SIG-M5 (cell line): ENCODE results near the gene SLX4IP.

ENCODE experiments used
- DNase-seq: peaks from one replicate; lab custom pipeline; 2025; lab: John Stamatoyannopoulos, UW

The SLX4IP gene

GRCh38 chr20:10497283-10497682 is 62.2 kb downstream of the SLX4IP start:
- DNase-seq: no peak

GRCh38 chr20:10497791-10498190 is 62.7 kb downstream of the SLX4IP start:
- no peak for DNase-seq

- DNase-seq: no peak
Measured at GRCh38 chr20:10498200-10498599, 63.1 kb downstream of the SLX4IP start.

- peak; percentile 67 for DNase-seq
Measured at GRCh38 chr20:10501402-10501801, 66.3 kb downstream of the SLX4IP start.

DNA sequence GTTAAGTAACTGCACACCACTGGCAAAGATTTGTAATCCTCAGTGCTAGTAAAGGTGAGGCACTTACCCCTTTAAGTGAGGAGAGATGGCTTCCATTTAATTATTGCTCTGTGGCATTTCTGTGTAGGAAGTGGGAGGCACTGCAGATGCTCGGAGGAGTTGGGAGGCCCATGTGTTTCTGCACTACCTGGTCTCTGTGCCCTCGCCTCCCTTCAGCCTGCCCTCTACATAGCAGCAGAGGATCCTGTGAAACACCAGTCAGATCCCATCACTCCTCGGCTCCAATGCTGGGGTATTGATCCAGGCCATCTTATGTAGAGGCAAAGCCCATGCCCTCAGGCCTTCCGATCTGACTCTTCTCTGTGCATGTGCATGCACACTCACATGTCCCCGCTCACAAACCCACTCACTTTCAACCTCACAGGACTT is 67.0 kb downstream of the SLX4IP start:
- DNase-seq: no peak

GRCh38 chr20:10504608-10504993 is 69.5 kb downstream of the SLX4IP start:
- DNase-seq: no peak

DNA sequence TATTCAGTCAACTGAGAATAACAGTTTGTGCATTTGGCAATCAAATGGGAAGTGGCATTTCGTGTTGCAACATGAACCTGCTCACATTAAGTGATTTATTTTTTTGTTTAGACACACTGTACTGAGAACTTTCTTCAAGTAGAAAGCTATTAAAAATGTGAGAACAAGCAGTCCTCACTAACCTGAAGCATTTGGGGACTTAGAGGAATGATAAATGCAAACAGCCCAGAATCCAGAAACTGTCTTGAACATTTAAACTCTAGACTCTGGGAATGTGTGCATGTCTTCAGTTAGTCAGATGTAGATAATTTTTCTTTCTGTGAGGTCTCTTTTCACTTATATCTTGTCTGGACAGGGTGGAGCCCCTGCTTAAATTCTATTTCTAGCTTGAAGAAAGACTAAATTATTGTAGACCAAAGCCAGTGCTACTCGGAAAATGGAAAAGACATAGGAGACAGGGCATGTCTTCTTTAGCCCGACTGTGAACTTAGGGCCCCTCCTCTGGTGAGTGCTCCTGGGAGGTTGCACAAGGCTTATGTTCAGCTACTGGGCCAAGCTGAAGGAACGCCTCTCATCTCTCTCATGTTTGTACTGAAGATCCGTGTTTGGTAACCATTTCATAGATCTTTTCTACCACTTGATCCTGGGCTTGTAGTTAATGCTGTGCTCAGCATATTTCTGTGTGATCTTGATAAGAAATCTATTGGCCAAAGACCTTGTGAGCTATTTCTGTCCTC is 70.1 kb downstream of the SLX4IP start:
- peak; percentile 75 for DNase-seq

DNA sequence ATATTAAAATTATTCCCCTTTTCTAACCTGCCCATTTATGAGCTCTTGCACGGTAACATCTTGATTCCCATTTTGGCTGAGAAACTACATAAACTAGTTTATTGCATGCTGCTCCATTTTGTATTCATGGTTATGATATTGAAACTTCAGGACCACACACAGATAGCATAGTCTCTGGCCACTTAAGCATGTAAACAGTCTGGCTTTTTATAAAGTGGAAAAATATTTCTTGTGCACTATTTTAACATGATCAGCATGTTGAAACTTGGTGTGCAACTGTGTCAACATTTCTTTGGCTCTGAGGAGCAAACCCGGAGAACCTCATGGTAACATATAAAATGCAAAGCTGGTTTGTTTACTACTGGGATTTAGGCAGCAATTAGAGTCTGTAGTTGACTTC is 70.7 kb downstream of the SLX4IP start:
- DNase-seq: no peak

DNA sequence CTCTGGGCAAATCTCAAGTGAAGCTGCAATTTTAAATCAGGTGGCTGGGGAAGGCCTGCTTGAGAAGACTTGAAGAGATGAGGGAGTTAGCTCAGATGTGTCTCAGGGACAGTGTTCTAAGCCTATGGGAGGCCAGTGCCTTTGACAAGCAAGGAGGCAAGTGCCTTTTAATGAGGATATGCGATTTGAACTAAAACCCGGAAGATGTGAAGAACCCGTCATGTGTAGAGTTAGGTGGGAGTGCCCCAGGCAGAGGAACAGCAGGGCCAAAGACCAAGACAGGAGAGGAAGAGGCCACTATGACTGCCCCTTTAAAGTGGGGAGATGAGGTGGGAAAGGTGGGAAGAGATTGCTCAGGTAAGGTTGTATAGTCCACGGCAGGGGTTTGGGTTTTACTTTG is 71.9 kb downstream of the SLX4IP start:
- no peak for DNase-seq

- DNase-seq: no peak
Measured at GRCh38 chr20:10508060-10508459, 73.0 kb downstream of the SLX4IP start.

DNA sequence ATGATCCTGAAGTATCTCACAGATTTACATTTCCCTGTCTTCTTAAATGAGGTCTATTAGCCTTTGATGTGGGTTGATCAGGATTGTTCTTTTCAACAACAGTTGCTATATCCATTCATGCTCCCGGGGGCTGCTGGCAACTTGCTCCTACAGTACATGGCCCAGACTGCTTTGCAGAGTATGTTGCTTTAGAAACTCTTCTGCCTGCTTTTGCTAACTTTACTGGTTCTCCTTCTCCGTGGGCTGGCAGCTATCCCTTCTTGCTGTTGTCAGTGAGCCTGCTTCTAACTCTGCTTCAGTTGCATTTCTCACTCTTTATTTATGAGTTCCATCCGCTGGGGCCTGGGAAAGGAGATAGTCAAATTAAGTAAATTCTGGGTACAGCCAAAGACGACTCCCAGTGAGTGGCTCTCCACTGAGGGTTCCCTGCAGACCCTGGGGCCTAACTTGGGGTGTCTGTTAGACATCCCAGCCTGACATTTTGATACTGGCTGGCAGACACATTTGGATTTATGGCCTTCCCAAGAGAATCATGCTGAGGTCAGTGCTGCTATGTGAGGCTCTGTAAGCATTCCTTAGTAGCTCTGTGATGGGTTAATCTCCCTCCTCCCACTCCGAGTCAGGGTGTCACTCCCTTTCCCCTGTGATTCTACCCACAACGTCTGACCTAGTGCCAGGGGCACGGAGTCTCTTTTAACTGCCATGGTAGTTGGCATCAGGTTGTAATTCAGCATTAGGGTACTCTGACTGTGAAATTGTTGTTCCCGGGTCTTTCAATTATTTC is 73.6 kb downstream of the SLX4IP start:
- no peak for DNase-seq

- no peak for DNase-seq
Measured at GRCh38 chr20:10509376-10509775, 74.3 kb downstream of the SLX4IP start.

DNA sequence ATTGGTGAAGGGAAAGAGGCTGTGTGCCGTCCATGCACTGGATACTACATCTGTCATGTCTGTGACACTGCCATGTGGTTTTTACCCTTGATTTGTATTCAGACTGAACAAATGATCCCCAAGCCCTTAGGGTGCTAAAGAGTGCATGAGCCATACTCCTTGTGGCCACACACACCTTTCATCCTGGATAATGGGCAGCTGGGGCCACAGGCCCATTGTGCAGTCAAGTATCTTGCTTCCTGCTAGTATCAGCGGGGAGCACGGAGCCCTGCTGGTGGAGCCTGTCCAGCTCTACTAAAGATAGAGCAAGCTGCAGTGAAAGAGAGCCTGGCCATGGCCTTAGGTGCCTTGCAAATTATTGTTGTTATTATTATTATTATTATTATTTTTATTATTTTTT is 75.1 kb downstream of the SLX4IP start:
- no peak for DNase-seq

DNA sequence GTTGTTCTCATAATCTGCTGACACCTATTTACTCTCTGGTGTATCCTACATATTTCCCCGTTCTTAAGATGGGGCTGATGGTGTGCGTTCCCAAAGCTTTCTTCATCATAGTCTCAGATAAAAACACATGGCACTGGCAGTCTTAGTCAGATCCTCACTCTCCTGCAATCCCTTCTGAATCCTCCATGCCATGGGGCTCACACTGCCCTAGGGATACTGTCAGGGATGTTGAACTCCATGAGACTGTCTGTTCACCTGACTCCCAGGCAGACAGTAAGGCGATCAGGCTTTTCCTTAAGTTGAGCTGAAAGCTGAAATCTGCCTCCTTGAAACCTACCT is 76.0 kb downstream of the SLX4IP start:
- DNase-seq: no peak

- DNase-seq: peak; percentile 74
Measured at GRCh38 chr20:10511509-10512251, 76.6 kb downstream of the SLX4IP start.

GRCh38 chr20:10513061-10513460 is 78.0 kb downstream of the SLX4IP start:
- DNase-seq: no peak

GRCh38 chr20:10513931-10514575 is 78.9 kb downstream of the SLX4IP start:
- DNase-seq: no peak

DNA sequence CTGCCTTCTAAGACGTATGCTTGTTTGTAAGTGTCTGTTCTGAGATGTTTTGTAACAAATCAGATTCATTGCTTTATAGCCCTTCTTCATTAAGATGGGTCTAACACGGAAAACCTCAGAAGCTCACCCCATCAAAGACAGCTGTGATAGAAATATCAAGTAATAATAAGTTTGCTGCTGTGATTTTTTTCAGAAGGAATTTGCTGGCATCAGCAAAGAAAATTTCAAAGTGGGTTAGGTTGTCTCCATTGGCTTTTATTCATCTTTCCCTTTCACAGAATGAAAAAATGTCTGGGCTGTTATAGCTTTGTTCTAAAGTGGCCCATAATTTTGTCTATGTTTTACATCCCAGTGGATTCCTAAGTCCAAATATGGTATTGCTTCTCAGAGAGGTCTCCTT is 81.4 kb downstream of the SLX4IP start:
- DNase-seq: no peak

DNA sequence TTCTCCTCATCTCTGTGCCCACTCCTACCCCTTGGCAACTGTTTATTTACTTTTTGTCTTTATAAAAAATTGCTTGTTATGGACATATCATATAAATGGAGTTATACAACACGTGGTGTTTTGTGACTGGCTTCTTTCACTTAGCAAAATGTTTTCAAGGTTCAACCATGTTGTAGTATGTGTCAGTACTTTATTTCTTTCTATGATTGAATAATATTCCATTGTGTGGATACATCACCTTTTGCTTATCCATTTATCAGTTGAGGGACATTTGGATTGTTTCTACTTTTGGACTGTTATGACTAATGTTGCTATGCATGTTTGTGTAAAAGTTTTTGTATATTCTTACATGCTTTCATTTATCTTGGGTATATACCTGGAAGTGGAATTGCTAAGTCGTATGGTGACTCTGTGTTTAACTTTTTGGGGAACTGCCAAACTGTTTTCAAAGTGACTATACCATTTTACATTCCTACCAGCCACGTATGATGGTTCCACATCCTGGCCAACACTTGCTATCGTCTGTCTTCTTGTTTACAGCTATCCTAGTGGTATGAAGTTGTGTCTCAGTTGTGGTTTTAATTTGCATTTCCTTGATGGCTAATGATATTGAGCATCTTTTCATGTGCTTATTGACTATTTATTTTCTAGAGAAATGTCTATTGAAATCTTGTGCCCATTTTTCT is 84.4 kb downstream of the SLX4IP start:
- no peak for DNase-seq

GRCh38 chr20:10520528-10520927 is 85.4 kb downstream of the SLX4IP start:
- no peak for DNase-seq

GRCh38 chr20:10521068-10521831 is 86.1 kb downstream of the SLX4IP start:
- no peak for DNase-seq
